SH-SY5Y (cell line): ENCODE results near the gene CD3D.

Source experiments
- GATA2 ChIP-seq: IDR thresholded peaks from 2 replicates; pipeline ENCODE4 v1.6.1; 2011; ENCODE audit warnings: mild to moderate bottlenecking, low read depth, low read length
- GATA3 ChIP-seq: IDR thresholded peaks from 2 replicates; pipeline ENCODE4 v1.6.1; 2011; ENCODE audit warnings: low read depth, mild to moderate bottlenecking, low read length, moderate library complexity

GRCh38 chr11:118325283-118325682 lies 17.2 kb downstream of the CD3D start:
- TF ChIP-seq GATA2 (no peak), GATA3 (no peak)
